K562 (cell line): ENCODE measurements around the gene GALNT12. TPM values are rescaled to one million over a fixed set of nuclear protein-coding genes. Genes with fewer than 3 reads are reported as not detected.

Experiments
- EGR1 ChIP-seq: fragments of 450-650 bp; conservative IDR thresholded peaks from 2 replicates; pipeline ENCODE4 v1.6.1; 2017; ENCODE audit warnings: mild to moderate bottlenecking
- EWSR1 ChIP-seq: fragments of 450-650 bp; IDR thresholded peaks from 2 replicates; pipeline ENCODE4 v1.6.1; 2018; ENCODE audit warnings: borderline replicate concordance, mild to moderate bottlenecking, low read depth, moderate library complexity; ENCODE audit not compliant: partially characterized antibody
- HINFP ChIP-seq: fragments of 450-650 bp; conservative IDR thresholded peaks from 2 replicates; pipeline ENCODE4 v1.6.1; 2016; ENCODE audit warnings: missing genetic modification characterization, low read depth, mild to moderate bottlenecking, control low read depth, missing compliant biosample characterization
- HNRNPUL1 ChIP-seq: fragments of 200-400 bp; formaldehyde crosslinking; IDR thresholded peaks from 2 replicates; pipeline ENCODE4 v1.6.1; 2017; ENCODE audit warnings: low read length
- PHB2 ChIP-seq: fragments of 450-650 bp; IDR thresholded peaks from 2 replicates; pipeline ENCODE4 v1.6.1; 2017; ENCODE audit warnings: low read depth
- RBFOX2 ChIP-seq: fragments of 200-400 bp; formaldehyde crosslinking; IDR thresholded peaks from 2 replicates; pipeline ENCODE4 v1.6.1; 2017; ENCODE audit warnings: low read depth, mild to moderate bottlenecking, low read length, moderate library complexity
- SRSF7 ChIP-seq: fragments of 200-400 bp; formaldehyde crosslinking; optimal IDR thresholded peaks from 2 replicates; pipeline ENCODE3; 2017; ENCODE audit warnings: mild to moderate bottlenecking, low read depth, low read length
- TAF9B ChIP-seq: fragments of 450-650 bp; IDR thresholded peaks from 2 replicates; pipeline ENCODE4 v1.6.1; 2018; ENCODE audit warnings: mild to moderate bottlenecking; ENCODE audit not compliant: partially characterized antibody
- TFE3 ChIP-seq: fragments of 450-650 bp; formaldehyde crosslinking; IDR thresholded peaks from 2 replicates; pipeline ENCODE4 v1.4.0; 2020; ENCODE audit warnings: mild to moderate bottlenecking, mixed read lengths
- ZBTB34 ChIP-seq: fragments of 250-450 bp; sonication (Bioruptor Pico); IDR thresholded peaks from 2 replicates; pipeline ENCODE4 v1.8.0; 2021; ENCODE audit warnings: mild to moderate bottlenecking, moderate library complexity
- ZNF384 ChIP-seq: IDR thresholded peaks from 2 replicates; pipeline ENCODE4 v1.6.1; 2012; ENCODE audit warnings: low read depth, low read length, improper control_type of control experiment
- ZNF778 ChIP-seq: fragments of 450-650 bp; formaldehyde crosslinking; IDR thresholded peaks from 2 replicates; pipeline ENCODE4 v1.4.0; 2020; ENCODE audit warnings: mild to moderate bottlenecking, moderate library complexity
- ZNF79 ChIP-seq: fragments of 250-450 bp; sonication (Bioruptor Pico); IDR thresholded peaks from 2 replicates; pipeline ENCODE4 v1.4.0; 2020; ENCODE audit warnings: low read depth, mild to moderate bottlenecking, moderate library complexity
- polyA plus RNA-seq, 8 experiments: library from polyadenylated mRNA; depleted of rRNA in 4 of 8; stranded (reverse) in 5 of 8; unstranded in 3 of 8; fragments of >200 nt; fragmentation: Nextera tagmentation in 2 of 8; fragmentation: Illumina TruSeq in 1 of 8; extraction: Ambion mirVana in 2 of 8; extraction: Trizol in 1 of 8; gene quantifications; 2 replicates each; pipeline versions ENCODE4 v1.2.1 to v1.2.3, GENCODE V29; 2011 to 2014; ENCODE audit warnings: inconsistent platforms in 1 of 8, missing spikeins in 1 of 8
- total RNA-seq, 7 experiments: library from RNA; depleted of rRNA in 6 of 7; stranded (reverse); fragments of >200 nt in 6 of 7; fragmentation: Illumina TruSeq in 2 of 7; extraction: Trizol in 2 of 7; gene quantifications; 2 replicates each; pipeline versions ENCODE4 v1.2.1 to v1.2.3, GENCODE V29; 2011 to 2021; ENCODE audit warnings: low replicate concordance in 1 of 7
- TF ChIP-seq, protein P1 (sequence below): fragments of 450-650 bp; IDR thresholded peaks from 2 replicates; pipeline ENCODE4 v1.6.1; 2017; ENCODE audit warnings: antibody characterized with exemption, mild to moderate bottlenecking

The GALNT12 gene
- total and polyA plus RNA-seq, 9 of the 15 experiments (the other 6 are each of a cell fraction or from before 2014, with no cell fraction given): 29.7 to 82.9 (median 44.2) TPM

GRCh38 chr9:98834386-98834785, 26.9 kb downstream of the GALNT12 start (continued):
- TF ChIP-seq HINFP (tag): no peak
- TF ChIP-seq PHB2: no peak
- no peak for TF ChIP-seq SRSF7
- TF ChIP-seq EWSR1: no peak
- peak; percentile 40; the same call in 1 of the 2 replicates for TF ChIP-seq RBFOX2
- no peak for TF ChIP-seq ZNF778 (CRISPR knock-in tag)
- no peak for TF ChIP-seq TAF9B
- TF ChIP-seq EGR1: peak; percentile 54
- no peak for TF ChIP-seq HNRNPUL1
- no peak for TF ChIP-seq ZNF384
- TF ChIP-seq, protein P1, sequence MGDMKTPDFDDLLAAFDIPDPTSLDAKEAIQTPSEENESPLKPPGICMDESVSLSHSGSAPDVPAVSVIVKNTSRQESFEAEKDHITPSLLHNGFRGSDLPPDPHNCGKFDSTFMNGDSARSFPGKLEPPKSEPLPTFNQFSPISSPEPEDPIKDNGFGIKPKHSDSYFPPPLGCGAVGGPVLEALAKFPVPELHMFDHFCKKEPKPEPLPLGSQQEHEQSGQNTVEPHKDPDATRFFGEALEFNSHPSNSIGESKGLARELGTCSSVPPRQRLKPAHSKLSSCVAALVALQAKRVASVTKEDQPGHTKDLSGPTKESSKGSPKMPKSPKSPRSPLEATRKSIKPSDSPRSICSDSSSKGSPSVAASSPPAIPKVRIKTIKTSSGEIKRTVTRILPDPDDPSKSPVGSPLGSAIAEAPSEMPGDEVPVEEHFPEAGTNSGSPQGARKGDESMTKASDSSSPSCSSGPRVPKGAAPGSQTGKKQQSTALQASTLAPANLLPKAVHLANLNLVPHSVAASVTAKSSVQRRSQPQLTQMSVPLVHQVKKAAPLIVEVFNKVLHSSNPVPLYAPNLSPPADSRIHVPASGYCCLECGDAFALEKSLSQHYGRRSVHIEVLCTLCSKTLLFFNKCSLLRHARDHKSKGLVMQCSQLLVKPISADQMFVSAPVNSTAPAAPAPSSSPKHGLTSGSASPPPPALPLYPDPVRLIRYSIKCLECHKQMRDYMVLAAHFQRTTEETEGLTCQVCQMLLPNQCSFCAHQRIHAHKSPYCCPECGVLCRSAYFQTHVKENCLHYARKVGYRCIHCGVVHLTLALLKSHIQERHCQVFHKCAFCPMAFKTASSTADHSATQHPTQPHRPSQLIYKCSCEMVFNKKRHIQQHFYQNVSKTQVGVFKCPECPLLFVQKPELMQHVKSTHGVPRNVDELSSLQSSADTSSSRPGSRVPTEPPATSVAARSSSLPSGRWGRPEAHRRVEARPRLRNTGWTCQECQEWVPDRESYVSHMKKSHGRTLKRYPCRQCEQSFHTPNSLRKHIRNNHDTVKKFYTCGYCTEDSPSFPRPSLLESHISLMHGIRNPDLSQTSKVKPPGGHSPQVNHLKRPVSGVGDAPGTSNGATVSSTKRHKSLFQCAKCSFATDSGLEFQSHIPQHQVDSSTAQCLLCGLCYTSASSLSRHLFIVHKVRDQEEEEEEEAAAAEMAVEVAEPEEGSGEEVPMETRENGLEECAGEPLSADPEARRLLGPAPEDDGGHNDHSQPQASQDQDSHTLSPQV: peak; percentile 39
- no peak for TF ChIP-seq ZBTB34 (CRISPR knock-in tag)
- no peak for TF ChIP-seq ZNF79
- no peak for TF ChIP-seq TFE3 (CRISPR knock-in tag)
